ENCODE measurements around the gene TAF11L13.
"Not testable (repeated sequence)": the region's sequence is repeated elsewhere in the genome, so short reads cannot be mapped to it uniquely, and the experiment has no call there.

The TAF11L13 gene

DNA sequence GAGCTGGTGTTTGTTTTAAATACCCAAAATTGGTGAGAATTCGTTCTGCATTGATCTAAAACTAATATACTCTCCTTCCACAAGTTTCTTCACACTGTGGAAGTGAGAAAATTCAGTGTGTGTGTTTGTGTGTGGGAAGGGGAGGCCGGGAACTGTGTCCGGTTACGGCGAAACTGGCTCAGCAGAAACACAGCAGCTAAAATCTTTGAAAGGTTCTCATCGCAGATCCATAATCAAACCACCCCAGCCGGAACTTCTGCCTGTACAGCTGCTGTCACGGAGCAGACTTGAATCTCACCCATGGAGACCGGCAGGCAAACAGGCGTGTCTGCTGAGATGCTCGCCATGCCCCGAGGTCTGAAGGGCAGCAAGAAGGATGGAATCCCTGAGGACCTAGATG is at the start of gene TAF11L13:
TSS of gene TAF11L13 (plus strand) at position 301 of the 400 bp plus-strand sequence.
- H3K27ac ChIP-seq; H3K4me3 ChIP-seq (ENCODE audit: low read depth in 1 of 2, low read length in 1 of 2): not testable (repeated sequence)

DNA sequence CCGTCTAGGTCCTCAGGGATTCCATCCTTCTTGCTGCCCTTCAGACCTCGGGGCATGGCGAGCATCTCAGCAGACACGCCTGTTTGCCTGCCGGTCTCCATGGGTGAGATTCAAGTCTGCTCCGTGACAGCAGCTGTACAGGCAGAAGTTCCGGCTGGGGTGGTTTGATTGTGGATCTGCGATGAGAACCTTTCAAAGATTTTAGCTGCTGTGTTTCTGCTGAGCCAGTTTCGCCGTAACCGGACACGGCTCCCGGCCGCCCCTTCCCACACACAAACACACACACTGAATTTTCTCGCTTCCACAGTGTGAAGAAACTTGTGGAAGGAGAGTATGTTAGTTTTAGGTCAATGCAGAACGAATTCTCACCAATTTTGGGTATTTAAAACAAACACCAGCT is 46.2 kb upstream of the TAF11L13 start, which contains the start of gene TAF11L7:
TSS of gene TAF11L7 (minus strand) at position 101 of the 400 bp plus-strand sequence.
- not testable (repeated sequence) for H3K27me3 ChIP-seq; H3K4me1 ChIP-seq (ENCODE audit: control insufficient read depth in 1 of 2, insufficient read depth in 1 of 2, low read depth in 1 of 2, low read length in 1 of 2); H3K9me3 ChIP-seq; H3K27ac ChIP-seq; H3K4me3 ChIP-seq (ENCODE audit: low read depth in 1 of 2, low read length in 1 of 2); H3K36me3 ChIP-seq

More for the DNA sequence above, at the start of gene TAF11L13:
- H3K9me3 ChIP-seq; H3K27me3 ChIP-seq; H3K36me3 ChIP-seq; H3K4me1 ChIP-seq (ENCODE audit: control insufficient read depth in 1 of 2, insufficient read depth in 1 of 2, low read depth in 1 of 2, low read length in 1 of 2): not testable (repeated sequence)

DNA sequence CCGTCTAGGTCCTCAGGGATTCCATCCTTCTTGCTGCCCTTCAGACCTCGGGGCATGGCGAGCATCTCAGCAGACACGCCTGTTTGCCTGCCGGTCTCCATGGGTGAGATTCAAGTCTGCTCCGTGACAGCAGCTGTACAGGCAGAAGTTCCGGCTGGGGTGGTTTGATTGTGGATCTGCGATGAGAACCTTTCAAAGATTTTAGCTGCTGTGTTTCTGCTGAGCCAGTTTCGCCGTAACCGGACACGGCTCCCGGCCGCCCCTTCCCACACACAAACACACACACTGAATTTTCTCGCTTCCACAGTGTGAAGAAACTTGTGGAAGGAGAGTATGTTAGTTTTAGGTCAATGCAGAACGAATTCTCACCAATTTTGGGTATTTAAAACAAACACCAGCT is 41.0 kb upstream of the TAF11L13 start, which contains the start of gene TAF11L8:
TSS of gene TAF11L8 (minus strand) at position 101 of the 400 bp plus-strand sequence.
- not testable (repeated sequence) for H3K27ac ChIP-seq; H3K27me3 ChIP-seq; H3K4me1 ChIP-seq (ENCODE audit: control insufficient read depth in 1 of 2, insufficient read depth in 1 of 2, low read depth in 1 of 2, low read length in 1 of 2); H3K4me3 ChIP-seq (ENCODE audit: low read depth in 1 of 2, low read length in 1 of 2); H3K36me3 ChIP-seq; H3K9me3 ChIP-seq

DNA sequence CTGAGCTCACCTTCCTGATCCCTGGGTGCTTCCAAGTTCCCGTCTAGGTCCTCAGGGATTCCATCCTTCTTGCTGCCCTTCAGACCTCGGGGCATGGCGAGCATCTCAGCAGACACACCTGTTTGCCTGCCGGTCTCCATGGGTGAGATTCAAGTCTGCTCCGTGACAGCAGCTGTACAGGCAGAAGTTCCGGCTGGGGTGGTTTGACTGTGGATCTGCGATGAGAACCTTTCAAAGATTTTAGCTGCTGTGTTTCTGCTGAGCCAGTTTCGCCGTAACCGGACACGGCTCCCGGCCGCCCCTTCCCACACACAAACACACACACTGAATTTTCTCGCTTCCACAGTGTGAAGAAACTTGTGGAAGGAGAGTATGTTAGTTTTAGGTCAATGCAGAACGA is 37.6 kb upstream of the TAF11L13 start, which contains the start of gene TAF11L9:
TSS of gene TAF11L9 (minus strand) at position 140 of the 400 bp plus-strand sequence.
- H3K9me3 ChIP-seq; H3K27ac ChIP-seq; H3K4me1 ChIP-seq (ENCODE audit: control insufficient read depth in 1 of 2, insufficient read depth in 1 of 2, low read depth in 1 of 2, low read length in 1 of 2); H3K4me3 ChIP-seq (ENCODE audit: low read depth in 1 of 2, low read length in 1 of 2); H3K36me3 ChIP-seq; H3K27me3 ChIP-seq: not testable (repeated sequence)

DNA sequence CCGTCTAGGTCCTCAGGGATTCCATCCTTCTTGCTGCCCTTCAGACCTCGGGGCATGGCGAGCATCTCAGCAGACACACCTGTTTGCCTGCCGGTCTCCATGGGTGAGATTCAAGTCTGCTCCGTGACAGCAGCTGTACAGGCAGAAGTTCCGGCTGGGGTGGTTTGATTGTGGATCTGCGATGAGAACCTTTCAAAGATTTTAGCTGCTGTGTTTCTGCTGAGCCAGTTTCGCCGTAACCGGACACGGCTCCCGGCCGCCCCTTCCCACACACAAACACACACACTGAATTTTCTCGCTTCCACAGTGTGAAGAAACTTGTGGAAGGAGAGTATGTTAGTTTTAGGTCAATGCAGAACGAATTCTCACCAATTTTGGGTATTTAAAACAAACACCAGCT is 34.2 kb upstream of the TAF11L13 start, which contains the start of gene TAF11L10:
TSS of gene TAF11L10 (minus strand) at position 101 of the 400 bp plus-strand sequence.
- H3K27ac ChIP-seq; H3K36me3 ChIP-seq; H3K4me1 ChIP-seq (ENCODE audit: control insufficient read depth in 1 of 2, insufficient read depth in 1 of 2, low read depth in 1 of 2, low read length in 1 of 2); H3K27me3 ChIP-seq; H3K4me3 ChIP-seq (ENCODE audit: low read depth in 1 of 2, low read length in 1 of 2); H3K9me3 ChIP-seq: not testable (repeated sequence)

DNA sequence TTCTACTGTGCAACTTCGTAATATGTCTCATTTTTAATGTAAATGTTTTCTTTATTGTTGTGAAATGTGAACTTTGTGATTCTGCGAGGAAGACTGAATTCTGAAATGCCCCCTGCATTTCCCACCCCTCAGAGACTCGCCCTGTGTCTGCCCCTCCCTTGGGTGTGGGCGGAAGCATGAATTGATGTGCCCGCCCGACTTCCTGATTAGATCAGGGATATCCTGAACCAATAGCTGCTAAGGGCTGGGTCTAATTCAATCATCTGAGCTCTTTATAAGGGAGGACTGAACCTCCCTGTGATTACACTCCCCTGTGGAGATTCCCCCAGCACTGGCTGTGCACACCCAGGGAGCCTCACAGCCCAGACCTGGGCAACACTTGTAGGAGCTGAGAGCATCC is 28.0 kb upstream of the TAF11L13 start, which contains the start of gene TAF11L11:
TSS of gene TAF11L11 (plus strand) at position 304 of the 400 bp plus-strand sequence.
- not testable (repeated sequence) for H3K27me3 ChIP-seq; H3K9me3 ChIP-seq; H3K36me3 ChIP-seq; H3K4me1 ChIP-seq (ENCODE audit: control insufficient read depth in 1 of 2, insufficient read depth in 1 of 2, low read depth in 1 of 2, low read length in 1 of 2); H3K27ac ChIP-seq; H3K4me3 ChIP-seq (ENCODE audit: low read depth in 1 of 2, low read length in 1 of 2)

DNA sequence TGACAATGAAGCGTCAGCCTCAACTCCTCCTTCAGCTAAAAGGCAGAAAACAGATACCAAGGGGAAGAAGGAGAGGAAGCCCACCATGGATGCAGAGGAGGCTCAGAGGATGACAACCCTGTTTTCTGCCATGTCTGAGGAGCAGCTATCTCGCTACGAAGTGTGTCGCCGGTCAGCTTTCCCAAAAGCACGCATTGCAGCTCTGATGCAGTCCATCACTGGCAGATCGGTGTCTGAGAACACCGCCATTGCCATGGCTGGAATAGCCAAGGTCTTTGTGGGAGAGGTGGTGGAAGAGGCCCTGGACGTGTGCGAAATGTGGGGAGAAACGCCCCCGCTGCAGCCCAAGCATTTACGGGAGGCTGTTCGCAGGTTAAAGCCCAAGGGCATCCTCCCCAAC is 26.9 kb upstream of the TAF11L13 start:
- Histone ChIP-seq H3K9me3 (no peaks in the 10 kb centered on the region), H3K27ac (no peak overlapping the region), H3K27me3 (no peaks in the 10 kb centered on the region), H3K36me3 (no peaks in the 10 kb centered on the region), H3K4me1 (ENCODE audit: control insufficient read depth in 1 of 2, insufficient read depth in 1 of 2, low read depth in 1 of 2, low read length in 1 of 2) (no peaks in the 10 kb centered on the region), H3K4me3 (ENCODE audit: low read depth in 1 of 2, low read length in 1 of 2) (no peak overlapping the region)
- TF ChIP-seq, protein P1, sequence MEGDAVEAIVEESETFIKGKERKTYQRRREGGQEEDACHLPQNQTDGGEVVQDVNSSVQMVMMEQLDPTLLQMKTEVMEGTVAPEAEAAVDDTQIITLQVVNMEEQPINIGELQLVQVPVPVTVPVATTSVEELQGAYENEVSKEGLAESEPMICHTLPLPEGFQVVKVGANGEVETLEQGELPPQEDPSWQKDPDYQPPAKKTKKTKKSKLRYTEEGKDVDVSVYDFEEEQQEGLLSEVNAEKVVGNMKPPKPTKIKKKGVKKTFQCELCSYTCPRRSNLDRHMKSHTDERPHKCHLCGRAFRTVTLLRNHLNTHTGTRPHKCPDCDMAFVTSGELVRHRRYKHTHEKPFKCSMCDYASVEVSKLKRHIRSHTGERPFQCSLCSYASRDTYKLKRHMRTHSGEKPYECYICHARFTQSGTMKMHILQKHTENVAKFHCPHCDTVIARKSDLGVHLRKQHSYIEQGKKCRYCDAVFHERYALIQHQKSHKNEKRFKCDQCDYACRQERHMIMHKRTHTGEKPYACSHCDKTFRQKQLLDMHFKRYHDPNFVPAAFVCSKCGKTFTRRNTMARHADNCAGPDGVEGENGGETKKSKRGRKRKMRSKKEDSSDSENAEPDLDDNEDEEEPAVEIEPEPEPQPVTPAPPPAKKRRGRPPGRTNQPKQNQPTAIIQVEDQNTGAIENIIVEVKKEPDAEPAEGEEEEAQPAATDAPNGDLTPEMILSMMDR (IDR thresholded peaks at IDR 0.05) = no peak

DNA sequence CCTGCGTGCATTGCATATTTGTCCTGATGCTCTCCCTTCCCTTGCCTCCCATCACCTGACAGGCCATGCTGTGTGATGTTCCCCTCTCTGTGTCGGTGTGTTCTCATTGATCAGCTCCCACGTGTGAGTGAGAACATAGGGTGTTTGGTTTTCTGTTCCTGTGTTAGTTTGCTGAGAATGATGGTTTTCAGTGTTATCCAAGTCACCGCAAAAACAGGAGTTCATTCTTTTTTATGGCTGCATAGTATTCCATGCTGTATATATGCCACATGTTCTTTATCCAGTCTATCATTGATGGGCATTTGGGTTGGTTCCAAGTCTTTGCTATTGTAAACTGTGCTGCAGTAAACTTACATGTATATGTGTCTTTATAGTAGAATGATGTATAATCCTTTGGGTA is 24.4 kb upstream of the TAF11L13 start:
- not testable (repeated sequence) for H3K9me3 ChIP-seq; H3K4me1 ChIP-seq (ENCODE audit: control insufficient read depth in 1 of 2, insufficient read depth in 1 of 2, low read depth in 1 of 2, low read length in 1 of 2); H3K36me3 ChIP-seq; H3K27ac ChIP-seq; H3K27me3 ChIP-seq; H3K4me3 ChIP-seq (ENCODE audit: low read depth in 1 of 2, low read length in 1 of 2)

DNA sequence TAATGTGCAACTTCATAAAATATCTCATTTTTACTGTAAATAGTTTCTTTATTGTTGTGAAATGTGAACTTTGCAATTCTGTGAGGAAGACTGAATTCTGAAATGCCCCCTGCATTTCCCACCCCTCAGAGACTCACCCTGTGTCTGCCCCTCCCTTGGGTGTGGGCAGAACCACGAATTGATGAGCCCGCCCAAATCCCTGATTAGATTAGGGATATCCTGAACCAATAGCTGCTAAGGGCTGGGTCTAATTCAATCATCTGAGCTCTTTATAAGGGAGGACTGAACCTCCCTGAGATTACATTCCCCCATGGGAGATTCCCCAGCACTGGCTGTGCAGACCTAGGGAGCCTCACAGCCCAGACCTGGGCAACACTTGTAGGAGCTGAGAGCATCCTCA is 21.8 kb upstream of the TAF11L13 start, which contains the start of gene TAF11L12:
TSS of gene TAF11L12 (plus strand) at position 301 of the 400 bp plus-strand sequence.
- H3K4me1 ChIP-seq (ENCODE audit: control insufficient read depth in 1 of 2, insufficient read depth in 1 of 2, low read depth in 1 of 2, low read length in 1 of 2); H3K4me3 ChIP-seq (ENCODE audit: low read depth in 1 of 2, low read length in 1 of 2); H3K27me3 ChIP-seq; H3K36me3 ChIP-seq; H3K9me3 ChIP-seq; H3K27ac ChIP-seq: not testable (repeated sequence)

All from neutrophil (primary cell).